Heart left ventricle (tissue), 16 donors: ENCODE data around the gene ASNSD1. TPM values are rescaled to one million over a fixed set of nuclear protein-coding genes. Genes with fewer than 3 reads are reported as not detected.

Source experiments
- ATAC-seq, 4 donors: fragments of 200-7000 bp; cut with Tn5 transposase; one replicate each; pipeline ENCODE4 v1.9.1; 2020 to 2022; ENCODE audit warnings: moderate library complexity in 4 of 4, mild to moderate bottlenecking in 3 of 4, moderate number of reproducible peaks in 1 of 4
- DNase-seq, 5 donors: peaks; one replicate each; pipeline ENCODE4 v3.0.0-alpha.2; 2020
- H3K27ac ChIP-seq, 12 donors: fragments of 200-600 bp; sonication (generic) in 4 of 12; one replicate each; pipeline versions ENCODE4 v1.5.0 to v1.8.0; 2016 to 2022; ENCODE audit warnings: mild to moderate bottlenecking in 2 of 12
- H3K27me3 ChIP-seq, 9 donors: fragments of 200-600 bp; sonication (generic) in 2 of 9; one replicate each; pipeline versions ENCODE4 v1.5.1 to v1.8.0; 2016 to 2022; ENCODE audit warnings: mild to moderate bottlenecking in 3 of 9
- H3K36me3 ChIP-seq, 9 donors: fragments of 200-600 bp; sonication (generic) in 2 of 9; one replicate each; pipeline versions ENCODE4 v1.5.0 to v1.8.0; 2018 to 2022; ENCODE audit warnings: mild to moderate bottlenecking in 2 of 9
- H3K4me1 ChIP-seq, 12 donors: fragments of 200-600 bp; sonication (generic) in 4 of 12; one replicate each; pipeline versions ENCODE4 v1.5.0 to v1.8.0; 2016 to 2022; ENCODE audit warnings: mild to moderate bottlenecking in 3 of 12
- H3K4me3 ChIP-seq, 12 donors: fragments of 200-600 bp; sonication (generic) in 4 of 12; one replicate each; pipeline versions ENCODE4 v1.5.0 to v1.8.0; 2017 to 2022; ENCODE audit warnings: mild to moderate bottlenecking in 9 of 12, moderate library complexity in 4 of 12
- H3K9me3 ChIP-seq, 12 donors: fragments of 200-600 bp; sonication (generic) in 4 of 12; one replicate each; pipeline versions ENCODE4 v1.5.0 to v1.8.0; 2016 to 2022; ENCODE audit warnings: mild to moderate bottlenecking in 1 of 12
- CTCF ChIP-seq, 12 donors: fragments of 200-600 bp; sonication (generic) in 4 of 12; IDR thresholded peaks; one replicate each; pipeline versions ENCODE4 v1.5.0 to v1.8.0; 2018 to 2022; ENCODE audit warnings: antibody characterized with exemption in 12 of 12, mild to moderate bottlenecking in 5 of 12
- POLR2A ChIP-seq, 2 donors: fragments of 450-650 bp; IDR thresholded peaks; one replicate each; pipeline ENCODE4 v1.6.1; 2017; ENCODE audit warnings: antibody characterized with exemption in 2 of 2, mild to moderate bottlenecking in 2 of 2, moderate library complexity in 2 of 2
- WGBS, 4 donors: extraction: QIAGEN DNeasy Blood & Tissue Kit in 2 of 4; methylation state at CpG; one replicate each; pipeline versions ENCODE4 v1.1.5 to v1.1.7; 2013 to 2018; 5-methylcytosine and 5-hydroxymethylcytosine counted together
- intact Hi-C, 10 donors: fragments of 100-400 bp; cut with DNase I; formaldehyde crosslinking; loops; one replicate each; pipeline versions ENCODE4 v1.11.1 to v1.14.2; 2022
- polyA plus RNA-seq, 2 donors: library from polyadenylated mRNA; stranded (reverse); fragments of 200-250 nt; gene quantifications; one replicate each; pipeline ENCODE4 v1.2.3, GENCODE V29; 2013
- total RNA-seq, 9 donors: library from RNA; depleted of rRNA in 2 of 9; stranded (reverse); fragments of >200 nt in 2 of 9; fragmentation: NEBNext Ultra II Directional in 3 of 9; extraction: Animal tissue kit (Norgen Biotek cat#: 25700) in 3 of 9; gene quantifications; one replicate each; pipeline versions ENCODE4 v1.1.0 to v1.2.4, GENCODE V29; 2016 to 2023
- donor health status: ischemic (EF 13 %, LVEDD 7.1; RV severe dilation, severe dysfunction).
- donor health status: healthy with polysubstance abuse.
- donor health status: DM: no; HTN: yes; CAD: no.
- donor health status: DM: no; HTN: no; CAD: no.
- donor health status: ischemic (EF 25% LVEDD 6.9; RV normal size, moderate dysfunction).
- donor health status: ischemic (EF 25% LVEDD 5.7; RV mildly dilated, moderate dysfunction).
- donor health status: healthy.
- donor health status: DM: yes; HTN: yes; CAD: no.
- donor health status: ischemic (EF 35%, LVEDD 5.7; RV mildly dilated, moderate dysfunction).
- donor health status: nonischemic (EF 11% LVEDD 7.7; RV severe dilation, severe dysfunction).
- donor health status: DM: yes; HTN: yes; CAD: no.
- donor health status: PGD.
- donor health status: ischemic (EF 29% LVEDD 5.4; RV normal size, mild dysfunction).
- donor health status: nonischemic (EF 23%, LVEDD 6.1; RV moderate dilation, normal function).

The ASNSD1 gene
- total and polyA plus RNA-seq, 11 donors: 26.3 to 46.0 (median 32.4) TPM

DNA sequence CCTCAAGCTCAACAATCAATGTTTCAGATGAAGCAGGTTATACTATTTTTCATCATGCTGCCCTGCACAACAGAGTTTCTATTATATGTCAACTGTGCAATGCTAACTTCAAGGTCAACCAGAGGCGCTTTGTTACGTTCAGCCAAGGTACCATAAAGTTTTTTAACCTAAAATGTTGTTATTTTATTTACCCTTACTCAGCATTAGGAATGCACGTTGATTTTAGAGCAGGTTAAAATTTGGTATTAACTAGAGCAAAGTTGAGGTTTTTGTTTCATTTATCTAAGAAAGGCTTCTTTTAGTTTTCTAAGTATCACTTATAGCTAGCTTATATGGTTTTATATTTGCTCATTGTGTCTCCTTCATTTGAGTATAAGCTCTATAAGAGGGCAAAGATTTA is 35.0 kb downstream of the ASNSD1 start:
- Histone ChIP-seq H3K4me1 (peaks cover 0 to 3% (median 0%) of the 10 kb centered on the region in 12 donors), H3K27me3 (no peaks in the 10 kb centered on the region), H3K4me3 (no peak overlapping the region), H3K9me3 (no peaks in the 10 kb centered on the region), H3K27ac (no peak overlapping the region), H3K36me3 (peaks cover 0 to 29% (median 6%) of the 10 kb centered on the region in 9 donors)
- TF ChIP-seq POLR2A (IDR thresholded peaks at IDR 0.05) (no peak), CTCF (IDR thresholded peaks at IDR 0.05) (no peak)
- intact Hi-C loops: loop anchor here in 4 of 10 donors (5.0 kb wide), 1 partner anchor 34 kb away; the partner anchor contains the start of gene ASNSD1 (in 4 of the 4)
- 88 to 95% (median 92%) methylated on average over 3 of the region's 3 CpGs for WGBS, 4 donors
- ATAC-seq (no peak), DNase-seq (no peak)

DNA sequence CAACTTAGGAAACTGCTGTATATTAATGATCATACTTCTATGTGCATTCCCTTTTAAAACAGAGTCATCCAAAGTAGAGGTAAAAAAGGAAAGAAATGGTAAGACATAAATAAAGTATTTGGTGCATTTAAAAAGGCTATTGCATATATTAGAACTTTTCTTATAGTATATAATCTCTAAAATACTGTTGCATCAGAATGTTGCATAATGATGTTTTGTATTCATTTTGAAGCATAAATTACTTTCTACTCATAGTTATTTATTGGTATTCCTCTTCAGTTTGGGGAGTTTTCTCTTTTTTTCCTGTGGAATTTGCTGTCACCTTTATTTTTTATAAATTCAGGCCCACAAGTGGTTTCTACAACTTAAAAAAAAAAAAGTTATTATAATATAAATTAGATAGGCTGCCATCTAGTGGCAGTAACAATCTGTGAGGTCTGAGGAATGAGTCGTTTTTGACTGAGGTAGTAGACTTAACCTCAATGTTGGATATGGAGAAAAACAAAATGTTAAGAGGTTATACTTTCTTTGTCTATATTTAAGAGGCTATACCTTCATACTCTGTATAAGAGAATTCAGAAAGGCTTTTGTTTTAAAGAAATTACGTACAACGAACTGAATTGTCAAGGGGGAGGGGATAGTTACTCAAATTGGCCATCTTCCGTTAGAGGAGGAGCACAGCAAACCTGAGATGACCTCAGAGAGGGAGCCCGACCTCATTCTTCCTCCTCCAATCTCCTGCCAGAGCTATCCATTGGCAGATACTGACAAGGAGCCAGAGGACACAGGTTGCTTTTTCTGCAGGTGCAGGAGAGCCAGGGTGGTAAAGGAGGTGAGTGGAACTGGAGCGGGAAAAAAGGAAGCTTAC is 37.0 kb downstream of the ASNSD1 start:
- peak in 3 of 4 donors; percentile 56 to 76 (median 68) for ATAC-seq
- DNase-seq: peak in 1 of 5 donors; percentile 28
- H3K4me1 ChIP-seq: peaks cover 0 to 3% (median 0%) of the 10 kb centered on the region in 12 donors
- intact Hi-C loops: loop anchor here (1.0 to 5.0 kb wide), 3 partner anchors 36 to 37 kb away; partner anchors contain the start of gene ASNSD1 (in 10 of the 10)
- TF ChIP-seq CTCF (IDR thresholded peaks at IDR 0.05) (peak; percentile 62 to 81 (median 70)), POLR2A (IDR thresholded peaks at IDR 0.05) (no peak)
- no peaks in the 10 kb centered on the region for H3K9me3 ChIP-seq
- H3K27me3 ChIP-seq: no peaks in the 10 kb centered on the region
- WGBS, 4 donors: 33 to 37% (median 34%) methylated on average over 6 of the region's 6 CpGs
- peaks cover 0 to 12% (median 0%) of the 10 kb centered on the region in 9 donors for H3K36me3 ChIP-seq
- no peak overlapping the region for H3K27ac ChIP-seq
- peak overlapping the region in 3 of 12 donors; percentile 10 to 14 (median 11) for H3K4me3 ChIP-seq

- intact Hi-C loops: no loop called here
- TF ChIP-seq POLR2A (IDR thresholded peaks at IDR 0.05) (no peak), CTCF (IDR thresholded peaks at IDR 0.05) (no peak)
- 47 to 51% (median 49%) methylated on average over 2 of the region's 2 CpGs for WGBS, 4 donors
- H3K4me3 ChIP-seq: no peak overlapping the region
- no peaks in the 10 kb centered on the region for H3K27me3 ChIP-seq
- H3K4me1 ChIP-seq: peaks cover 0 to 3% (median 0%) of the 10 kb centered on the region in 12 donors
- H3K27ac ChIP-seq: no peak overlapping the region
- peaks cover 0 to 20% (median 0%) of the 10 kb centered on the region in 9 donors for H3K36me3 ChIP-seq
- ATAC-seq (no peak), DNase-seq (no peak)
- no peaks in the 10 kb centered on the region for H3K9me3 ChIP-seq
These were observed 39.4 kb downstream of the ASNSD1 start for GRCh38 chr2:189700681-189701080.

DNA sequence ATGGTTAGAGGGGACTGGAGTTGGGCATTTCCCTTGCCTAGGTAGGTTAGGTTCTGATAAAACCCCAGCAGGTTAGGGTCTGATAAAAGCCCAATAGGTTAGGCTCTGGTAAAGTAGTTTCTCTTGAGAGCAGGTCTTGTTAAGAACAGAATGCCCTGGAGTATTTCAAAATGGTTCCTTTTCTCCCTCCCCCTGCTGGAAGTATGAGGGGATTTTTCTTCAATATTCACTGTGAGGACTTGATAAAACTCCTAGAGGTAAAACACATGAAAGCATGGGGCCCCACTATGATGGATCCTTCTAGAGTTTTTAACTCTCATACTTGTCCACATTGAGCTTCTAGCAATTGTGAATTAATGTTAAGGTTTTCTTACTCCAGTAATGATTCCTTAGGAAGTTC is 40.8 kb downstream of the ASNSD1 start:
- Histone ChIP-seq H3K4me1 (peaks cover 0 to 3% (median 0%) of the 10 kb centered on the region in 12 donors), H3K9me3 (no peaks in the 10 kb centered on the region), H3K4me3 (no peak overlapping the region), H3K36me3 (peaks cover 0 to 27% (median 0%) of the 10 kb centered on the region in 9 donors), H3K27ac (no peak overlapping the region), H3K27me3 (no peaks in the 10 kb centered on the region)
- DNase-seq: no peak
- TF ChIP-seq CTCF (IDR thresholded peaks at IDR 0.05) (no peak), POLR2A (IDR thresholded peaks at IDR 0.05) (no peak)
- no peak for ATAC-seq
- intact Hi-C loops: no loop called here
